GM21447 (cell line): Measurements from ENCODE around the gene NME9.

ENCODE experiments used
- ATAC-seq: cut with Tn5 transposase; IDR thresholded peaks from one replicate; pipeline ENCODE4 v1.9.1; 2021; ENCODE audit not compliant: unreplicated experiment

The NME9 gene

DNA sequence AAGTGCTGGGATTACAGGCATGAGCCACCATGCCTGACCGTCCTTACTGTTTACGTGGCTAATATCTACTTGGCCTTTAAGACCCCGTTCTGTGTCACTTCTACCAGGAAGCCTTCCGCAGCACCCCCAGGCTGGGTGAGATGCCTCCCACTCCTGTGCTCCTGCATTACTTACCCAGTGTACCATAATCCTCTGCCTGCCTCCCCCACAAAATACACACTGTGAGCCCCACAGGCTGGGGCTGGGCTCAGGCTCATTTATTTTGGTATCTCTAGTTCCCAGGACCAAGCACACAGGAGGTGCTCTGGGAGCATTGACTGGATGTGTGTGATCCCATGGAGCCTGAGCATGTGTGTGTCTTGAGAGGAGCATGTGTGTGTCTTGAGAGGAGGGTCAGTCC, 33.7 kb upstream of the NME9 start:
- no peak for ATAC-seq

DNA sequence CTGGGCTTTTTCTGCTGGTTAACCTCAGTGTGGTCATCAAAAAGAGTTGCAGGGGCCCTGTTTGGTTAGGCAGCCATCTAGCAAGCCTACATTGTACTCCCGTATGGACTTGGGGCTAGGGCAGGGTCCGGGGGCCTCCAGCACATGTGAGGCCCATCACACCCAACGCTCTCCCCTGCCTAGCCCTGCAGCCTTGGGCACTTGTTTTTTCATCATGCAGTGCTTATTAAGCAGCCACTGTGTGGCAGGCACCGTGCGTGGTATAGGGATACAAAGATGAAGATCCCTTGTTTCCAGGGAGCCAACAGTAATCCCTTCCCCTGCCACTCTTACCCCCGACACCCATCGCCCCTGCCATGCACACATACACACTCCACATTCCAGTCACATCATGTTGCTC, 32.9 kb upstream of the NME9 start:
- no peak for ATAC-seq

DNA sequence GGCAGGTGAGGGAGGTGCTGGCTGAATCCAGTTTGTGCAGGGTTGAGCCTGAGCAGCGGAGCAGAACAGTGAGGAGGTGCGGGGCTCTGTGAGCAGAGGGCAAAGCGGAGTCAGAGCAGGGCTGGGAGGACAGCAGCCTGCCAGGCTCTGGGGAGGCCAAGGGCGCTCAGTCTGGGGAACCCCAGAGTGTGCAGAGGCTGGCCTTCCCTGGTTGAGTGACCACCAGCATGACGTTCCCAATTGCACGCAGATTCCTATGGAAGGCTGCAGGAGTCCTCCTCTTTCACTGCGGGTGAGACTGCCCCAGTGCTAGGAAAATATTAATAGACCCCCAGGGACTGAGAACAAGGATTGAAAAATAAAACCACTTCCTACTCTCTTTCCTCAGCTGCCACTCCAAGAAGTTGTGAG, 31.9 kb upstream of the NME9 start:
- ATAC-seq: no peak

DNA sequence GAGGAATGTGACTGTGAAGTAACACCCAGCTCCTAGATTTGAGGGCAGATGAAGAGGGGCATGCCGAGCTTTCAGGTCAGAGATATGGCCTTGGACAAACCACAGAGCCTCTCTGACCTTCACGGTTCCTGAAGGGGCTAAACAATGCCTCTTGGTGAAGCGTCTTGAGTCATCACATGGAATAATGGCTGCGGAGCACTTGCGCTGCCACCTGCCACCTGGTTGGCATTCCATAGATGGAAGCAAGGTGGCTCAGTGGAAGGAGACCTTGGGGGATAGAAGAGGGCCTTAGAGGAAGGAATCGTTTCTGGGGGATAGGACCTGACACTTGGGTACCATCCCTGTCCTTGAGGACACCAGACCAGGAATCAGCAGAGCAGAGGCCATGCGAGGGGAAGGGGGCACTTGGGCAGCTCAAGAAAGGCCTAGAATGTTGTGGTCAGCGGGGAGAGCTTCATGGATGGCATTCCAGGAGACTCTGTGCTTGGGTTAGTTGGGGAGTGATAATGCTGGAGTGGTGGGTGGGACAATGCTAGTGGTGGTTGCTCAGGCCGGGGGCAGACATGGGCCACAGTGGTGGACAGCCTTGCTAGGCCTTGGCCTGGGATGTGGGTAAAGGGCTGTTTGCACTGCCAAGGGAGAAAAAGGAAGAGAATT, 31.3 kb upstream of the NME9 start:
- ATAC-seq: no peak

DNA sequence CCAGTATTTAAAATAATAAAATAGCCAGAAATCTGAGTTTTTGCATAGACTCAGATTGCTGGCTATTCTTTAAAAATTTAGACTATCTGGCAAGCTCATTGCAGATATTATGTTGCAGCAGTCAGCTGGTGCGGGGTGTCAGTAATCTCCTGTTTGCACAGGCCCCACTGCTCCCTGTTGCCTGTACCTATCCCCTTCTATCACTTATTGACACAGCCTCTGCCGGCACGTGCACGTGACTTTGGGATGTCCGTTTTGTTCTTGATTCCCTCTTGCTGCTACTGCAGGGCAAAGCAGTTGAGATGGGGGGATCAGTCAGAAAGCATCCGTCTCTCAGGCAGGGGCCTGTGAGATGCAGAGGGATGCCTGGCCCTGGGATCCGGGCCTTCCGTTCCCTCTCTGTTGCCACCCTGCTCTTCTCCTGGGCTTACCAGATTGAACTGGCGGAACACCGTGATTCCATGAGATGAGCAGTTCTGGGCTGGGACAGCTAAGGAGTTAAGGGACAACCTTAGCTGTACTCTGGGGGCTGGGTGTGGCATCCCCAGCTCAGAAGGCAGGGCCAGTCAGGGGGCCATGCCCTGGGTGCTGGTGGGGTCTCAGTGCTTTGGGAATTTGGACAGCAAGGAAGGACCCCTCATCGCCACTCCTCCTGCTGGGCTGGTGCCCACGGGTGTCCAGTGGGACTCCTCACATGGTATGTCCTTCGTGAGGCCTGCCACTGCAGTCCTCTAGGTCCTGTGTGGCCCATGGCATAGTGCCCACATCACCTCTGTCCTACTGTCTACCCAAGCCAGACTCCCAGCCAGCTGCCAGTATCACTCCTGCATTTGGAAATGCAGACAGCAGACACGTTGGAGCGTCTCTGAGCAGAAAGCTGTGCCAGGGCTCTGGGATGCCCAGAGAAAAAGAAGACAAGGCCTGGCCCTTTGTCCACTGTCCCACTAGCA, 30.5 kb upstream of the NME9 start:
- ATAC-seq: no peak

DNA sequence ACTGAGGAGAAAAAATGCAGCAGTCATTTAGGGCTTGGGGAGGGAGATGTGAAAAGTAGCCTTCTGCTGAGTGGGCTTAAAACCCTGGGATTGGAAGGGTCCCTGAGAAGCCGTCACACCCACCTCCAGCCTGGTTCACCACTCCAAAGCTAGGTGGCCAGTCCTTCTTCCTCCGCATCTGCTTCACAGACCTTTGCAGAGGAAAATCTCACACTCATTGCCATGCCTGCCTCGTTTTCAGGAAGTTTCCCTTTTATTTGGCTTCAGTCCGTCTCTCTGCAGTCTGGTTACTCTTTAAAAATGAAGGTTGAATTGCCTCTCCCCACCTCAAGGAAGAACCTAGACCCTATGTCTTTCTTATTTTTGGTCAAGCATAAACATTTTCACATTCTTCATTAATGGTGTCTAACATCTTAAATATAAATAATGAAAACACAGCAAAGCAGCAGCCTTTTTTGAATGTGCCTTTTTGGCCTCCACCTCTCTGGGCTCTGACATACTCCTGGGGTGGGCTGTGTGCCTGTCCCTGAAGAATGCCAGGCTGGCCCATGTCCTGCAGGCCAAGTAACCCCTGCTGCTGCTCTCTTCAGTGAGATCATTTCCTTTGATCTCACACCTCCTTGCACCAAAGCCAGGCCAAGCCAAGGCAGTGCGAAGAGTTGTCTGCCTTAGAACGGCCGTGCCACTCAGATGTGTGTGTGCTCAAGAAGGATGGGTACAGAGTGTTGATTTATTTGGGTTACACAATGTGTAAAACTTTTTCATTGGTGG, 29.7 kb upstream of the NME9 start:
- no peak for ATAC-seq

DNA sequence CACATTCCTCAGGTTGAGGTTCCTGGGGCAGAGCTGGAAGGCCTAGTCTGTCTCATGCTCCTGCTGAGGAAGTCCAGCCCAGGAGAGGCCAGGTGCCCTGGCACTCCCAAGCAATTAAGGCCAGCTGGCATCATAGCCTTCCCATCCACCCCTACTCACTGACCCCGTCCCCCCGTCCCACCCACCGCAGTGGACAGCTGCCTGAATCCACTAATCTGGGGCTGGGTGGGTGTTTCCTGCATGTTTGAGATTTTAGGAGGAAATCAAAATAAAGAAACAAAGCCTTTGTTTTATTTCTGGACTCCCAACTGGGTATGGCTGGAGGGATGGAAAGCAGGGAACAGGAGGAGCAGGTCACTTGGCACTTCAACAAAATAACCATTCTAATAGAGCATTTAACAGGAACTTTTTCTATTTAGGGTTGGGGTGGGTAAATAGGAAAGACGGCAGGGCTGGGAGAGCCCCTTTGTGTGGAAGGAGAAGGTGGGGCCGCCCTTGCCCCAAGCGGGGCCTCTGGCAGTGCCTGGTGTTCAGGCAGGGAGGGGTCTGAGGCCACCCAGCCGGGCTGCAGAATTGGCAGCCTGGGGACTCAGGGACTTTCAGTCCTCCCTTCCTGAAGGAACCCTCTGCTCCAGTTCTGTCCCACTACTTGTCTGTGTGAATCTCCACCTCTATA, 27.2 kb upstream of the NME9 start:
- ATAC-seq: no peak

DNA sequence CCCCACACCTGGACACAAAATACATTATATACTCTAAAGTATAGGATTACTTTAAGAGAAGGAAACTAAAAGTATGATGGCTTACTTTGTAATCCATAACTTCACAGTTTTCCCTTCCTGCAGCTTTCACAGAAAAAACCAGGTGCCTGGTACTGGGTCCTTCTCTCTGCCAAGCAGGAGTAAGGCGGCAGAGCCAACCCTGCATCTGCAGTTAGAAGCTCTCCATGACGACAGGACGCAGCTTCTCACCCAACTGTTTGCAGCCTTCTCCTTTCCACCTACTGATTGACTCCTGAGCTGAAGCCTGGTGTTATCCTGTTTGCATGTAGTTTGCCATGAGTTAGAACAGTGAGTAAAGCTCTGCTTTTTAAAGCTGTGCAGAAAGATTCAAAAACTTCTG, 25.4 kb upstream of the NME9 start:
- no peak for ATAC-seq

DNA sequence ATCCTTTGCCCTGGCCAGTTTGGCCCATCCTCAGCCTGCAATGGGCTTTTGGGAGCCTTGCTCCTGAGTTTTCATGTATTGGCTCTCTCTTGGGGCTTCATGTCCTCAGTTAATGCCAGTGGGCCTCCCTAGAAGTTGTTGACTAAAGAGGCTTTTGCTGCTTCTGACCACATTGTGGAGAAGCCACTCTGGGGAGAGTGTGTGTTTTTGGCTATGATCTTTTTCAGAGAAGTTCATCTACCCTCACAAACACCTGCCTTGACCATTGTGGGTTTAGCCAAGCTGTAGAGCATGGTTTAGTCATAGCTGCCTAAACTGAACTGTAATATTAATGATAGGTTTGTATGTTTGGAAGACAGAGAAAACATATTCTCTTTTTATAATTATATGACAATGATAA, 24.7 kb upstream of the NME9 start:
- no peak for ATAC-seq

DNA sequence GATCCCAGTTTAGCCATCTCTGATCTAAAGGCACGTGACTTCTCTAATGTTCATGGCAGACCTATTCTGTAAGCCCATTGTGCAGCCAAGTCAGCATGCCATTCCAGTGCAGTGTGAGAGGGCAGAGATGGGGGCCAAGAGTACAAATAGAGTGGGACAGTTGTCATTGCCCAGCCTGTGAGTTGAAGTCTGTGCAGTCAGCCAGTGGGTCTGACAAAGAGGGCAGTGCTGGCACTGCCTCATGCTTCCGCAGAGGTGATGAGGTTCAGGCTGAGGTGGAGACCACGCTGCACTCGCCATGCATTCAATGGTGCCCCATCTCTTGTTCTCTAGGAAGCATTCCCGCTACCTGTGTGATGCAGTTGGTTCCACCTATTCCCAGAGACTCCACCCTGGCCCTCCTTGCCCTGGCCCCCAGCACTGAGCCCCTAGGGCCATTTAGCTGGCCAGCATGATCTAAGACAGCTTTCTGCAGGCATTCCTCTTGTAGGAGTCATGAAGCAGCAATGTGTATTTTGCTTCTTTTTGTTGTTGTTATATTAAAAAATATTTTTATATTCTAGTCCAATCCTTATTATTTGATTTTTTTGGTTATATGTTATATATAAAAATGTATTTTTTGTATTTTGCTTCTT, 22.4 kb upstream of the NME9 start:
- ATAC-seq: no peak

DNA sequence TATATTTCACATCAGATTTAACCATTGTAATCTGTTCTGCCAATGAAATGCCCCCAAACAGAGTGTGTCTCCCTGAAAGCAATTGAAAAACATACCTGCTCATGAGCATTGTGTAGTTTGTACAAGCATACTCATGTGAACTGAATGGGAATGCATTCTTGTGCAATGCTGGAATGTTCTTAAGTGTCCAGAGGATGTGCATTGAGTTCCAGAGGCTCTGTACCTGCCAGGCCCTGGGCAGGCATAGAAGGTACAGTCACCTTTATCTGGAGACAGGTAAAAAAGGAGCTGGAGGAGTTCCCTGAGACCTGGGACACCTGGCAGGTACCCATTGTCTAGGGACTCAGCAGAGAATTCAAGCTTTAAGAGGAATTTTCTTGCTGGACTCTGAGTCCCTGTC, 21.5 kb upstream of the NME9 start:
- no peak for ATAC-seq

DNA sequence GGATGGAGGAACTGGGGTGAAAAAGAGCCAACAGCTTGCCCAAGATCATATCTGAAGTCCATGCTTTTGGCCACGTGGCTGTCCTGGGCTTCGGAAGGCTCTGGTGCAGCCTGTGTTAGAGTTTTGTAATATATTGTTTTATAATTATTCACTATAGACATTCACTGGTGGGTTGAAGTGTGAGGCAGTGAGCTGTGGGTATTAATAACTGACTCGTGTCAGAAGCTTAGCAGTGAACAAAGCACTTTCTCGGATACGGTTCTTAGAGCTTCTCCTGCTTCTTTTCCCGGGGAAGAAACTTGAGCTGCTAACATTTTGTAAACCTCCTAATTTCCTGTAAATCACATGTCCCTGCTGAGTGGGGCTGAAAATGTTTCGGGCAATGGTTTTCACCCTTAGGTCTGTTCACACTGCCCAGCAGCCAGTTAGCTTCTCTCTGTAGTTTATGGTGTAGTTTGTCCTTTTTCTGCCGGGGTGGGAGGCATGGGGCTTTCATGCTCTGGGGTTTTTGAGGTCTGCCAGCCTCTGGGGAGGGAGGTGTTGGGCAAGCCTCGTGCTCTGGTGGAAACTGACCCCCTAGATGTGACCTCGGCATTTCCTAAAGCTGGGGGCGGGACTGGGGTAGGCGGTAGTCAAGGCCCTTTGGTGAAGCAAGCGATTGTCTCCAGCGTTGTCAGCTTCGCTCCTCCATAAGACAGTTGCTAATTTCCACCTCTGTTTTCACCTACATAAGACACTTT, 20.4 kb upstream of the NME9 start:
- ATAC-seq: no peak

DNA sequence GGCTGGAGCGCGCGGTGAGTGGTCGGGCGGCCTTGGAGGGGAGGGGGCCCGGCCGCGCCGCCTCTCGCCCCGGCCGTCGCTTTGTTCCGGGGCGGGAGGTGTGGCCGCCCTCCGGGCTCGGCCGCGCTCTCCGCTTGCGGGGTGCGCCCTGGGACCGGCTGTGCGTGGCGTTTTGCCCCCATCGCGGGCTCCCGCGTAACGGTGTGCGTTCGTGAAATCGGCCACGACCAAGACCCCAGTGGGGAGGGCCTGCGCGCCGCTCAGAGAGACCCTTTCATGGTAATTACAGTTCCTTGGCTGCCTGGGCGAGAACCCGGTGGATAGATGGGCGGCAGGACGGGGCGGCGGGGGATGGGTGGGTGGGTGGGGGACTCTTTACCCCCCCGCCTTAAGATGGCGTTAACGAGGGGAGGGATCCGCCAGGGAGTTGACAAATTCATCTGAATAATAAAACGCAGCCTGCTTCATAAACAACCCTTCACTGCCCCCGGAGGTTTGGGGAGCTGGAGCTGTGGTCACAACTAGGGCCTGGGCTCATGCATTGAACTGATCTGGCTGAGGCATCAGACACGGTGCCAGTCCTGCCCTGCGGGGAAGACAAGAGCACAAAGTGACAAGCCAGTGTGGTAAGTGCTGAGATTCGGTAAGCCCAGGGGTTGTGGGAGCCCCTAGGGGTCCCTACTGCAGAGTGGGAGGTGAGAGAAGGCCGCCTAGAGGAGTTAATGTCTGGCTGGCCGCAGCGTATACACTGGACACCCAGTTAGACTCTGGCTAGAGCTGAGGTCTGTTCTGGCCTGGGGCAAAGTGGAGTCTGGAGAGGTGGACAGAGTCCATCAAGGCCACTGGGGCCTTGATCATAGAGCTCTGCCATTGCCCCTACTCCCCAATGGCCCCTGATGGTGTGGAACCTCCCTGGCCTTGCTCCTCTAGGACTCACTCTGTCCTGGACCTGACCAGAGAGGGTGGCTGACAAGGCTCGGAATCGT, 19.4 kb upstream of the NME9 start:
- no peak for ATAC-seq

DNA sequence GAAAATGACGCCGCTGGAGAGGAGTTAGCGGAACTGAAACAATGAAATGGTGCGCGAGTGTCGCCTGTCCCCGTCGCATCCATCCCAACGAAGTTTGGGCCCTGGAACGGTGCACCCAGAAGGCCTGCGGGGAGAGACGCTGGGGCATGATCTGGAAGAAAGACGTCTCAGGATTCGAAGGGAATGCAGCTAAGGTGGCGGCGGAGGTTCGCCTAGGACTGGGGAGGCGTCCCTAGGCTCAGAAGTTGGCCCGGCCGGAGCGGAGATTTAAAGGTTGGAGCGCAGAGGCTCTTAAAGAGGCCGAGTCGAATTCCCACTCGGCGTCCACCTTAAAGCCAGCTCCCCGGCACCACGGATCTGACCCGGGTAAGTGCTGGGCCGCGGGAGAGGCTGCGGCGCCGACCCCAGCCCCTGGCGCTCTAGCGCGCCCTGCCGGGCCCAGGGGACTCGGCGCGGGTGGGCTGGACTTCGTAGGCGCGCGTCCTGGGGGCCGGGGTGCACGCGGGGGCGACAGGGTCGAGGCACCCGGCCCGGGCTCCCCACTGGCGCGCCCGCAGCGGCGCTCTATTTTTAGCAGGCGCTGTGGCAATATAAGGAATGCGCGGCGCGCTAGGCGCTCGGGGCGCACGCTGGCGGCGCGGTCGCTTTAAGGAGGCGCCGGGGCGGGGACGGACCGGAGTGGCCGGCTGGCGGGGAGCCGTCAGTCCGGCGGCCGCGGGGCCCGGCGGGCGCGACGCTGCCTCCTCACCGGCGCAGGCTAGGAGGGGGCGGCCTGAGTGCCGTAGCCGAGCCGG, 18.5 kb upstream of the NME9 start, which contains the start of gene MRAS:
MRAS (plus strand) TSS at position 620 of the 794 bp plus-strand sequence. CDS start 24,305 bp downstream, outside the sequence.
- no peak for ATAC-seq

DNA sequence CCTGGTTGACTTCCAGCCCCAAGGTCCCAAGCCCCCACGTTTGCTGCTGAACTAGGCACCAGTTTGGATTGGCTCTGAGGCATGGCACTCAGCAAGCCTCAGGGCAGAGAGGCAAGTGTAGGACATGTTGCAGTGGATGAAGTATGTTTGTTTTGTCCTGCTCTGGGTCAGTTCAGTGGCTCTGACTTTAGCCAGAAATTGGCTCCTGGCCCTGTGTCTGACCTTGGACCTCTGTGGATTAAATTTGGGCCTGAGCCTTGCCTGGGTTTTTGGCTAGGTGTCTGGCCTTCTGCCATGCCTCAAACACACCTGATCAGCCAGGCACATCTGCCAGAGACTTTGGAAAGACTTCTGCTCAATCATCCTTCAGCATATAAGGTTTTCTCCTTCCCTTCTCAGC, 15.1 kb upstream of the NME9 start:
- ATAC-seq: no peak

DNA sequence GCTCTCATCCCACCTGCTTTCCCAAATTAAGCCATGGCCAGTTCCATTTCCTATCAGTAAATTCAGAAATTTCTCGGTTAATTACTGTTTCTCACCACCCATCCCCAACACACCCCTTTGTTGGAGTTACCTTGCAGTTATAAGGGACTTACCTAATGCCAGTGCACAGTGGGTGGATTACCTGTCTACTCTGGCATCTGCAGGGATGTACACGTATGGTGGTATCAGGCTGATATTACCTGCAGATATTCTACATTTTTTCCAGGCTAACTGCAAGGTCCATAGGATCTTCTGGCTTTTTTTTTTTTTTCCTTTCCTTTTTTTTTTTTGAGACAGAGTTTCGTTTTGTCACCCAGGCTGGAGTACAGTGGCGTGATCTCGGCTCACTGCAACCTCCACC, 10.9 kb upstream of the NME9 start:
- no peak for ATAC-seq

DNA sequence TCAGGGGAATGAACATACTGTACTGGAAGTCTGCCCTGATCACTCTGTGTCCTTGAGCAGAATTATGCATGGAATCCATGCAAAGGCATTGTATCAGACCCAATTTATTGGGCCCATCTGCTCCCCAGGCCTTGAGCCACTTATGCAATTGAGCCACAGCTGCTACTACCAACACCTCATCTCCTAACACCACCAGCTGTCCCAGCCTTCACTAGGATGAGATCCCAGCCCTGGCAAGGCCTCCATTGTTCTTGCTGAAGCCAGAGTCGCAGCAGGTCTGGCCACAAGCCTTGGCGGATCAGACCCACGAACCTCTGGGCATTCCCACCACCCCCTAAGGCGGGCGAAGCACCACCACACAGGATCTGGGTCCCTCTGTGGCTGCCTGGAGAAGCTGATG, 9.2 kb upstream of the NME9 start:
- no peak for ATAC-seq

DNA sequence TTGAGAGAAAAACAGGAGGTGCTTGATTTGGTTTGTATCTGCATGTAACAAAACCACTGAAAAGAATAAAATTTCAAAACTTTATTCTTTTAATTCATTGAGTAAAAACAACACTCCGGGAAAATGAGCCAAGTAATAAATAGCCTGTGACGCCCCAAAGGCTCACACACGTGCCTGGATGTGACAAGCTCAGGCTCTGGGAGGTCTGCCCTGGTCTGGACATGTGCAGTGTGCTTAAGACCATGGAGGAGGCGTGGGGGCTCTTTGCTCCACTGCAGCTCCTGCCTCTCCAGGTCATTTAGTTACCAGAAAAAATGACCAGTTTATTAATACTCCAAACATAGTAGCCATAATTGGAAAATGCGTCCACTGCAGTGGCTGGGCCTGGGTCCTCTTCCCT, 8.6 kb upstream of the NME9 start:
- no peak for ATAC-seq
